DOHH2 (cell line): ENCODE data around the gene TMEM115.

ENCODE experiments used
- H3F3A ChIP-seq: fragments of 200-600 bp; sonication (generic), shearing (Covaris generic); 2 replicates; pipeline ENCODE4 v1.6.0; 2016; ENCODE audit warnings: antibody characterized with exemption, mild to moderate bottlenecking; ENCODE audit not compliant: control insufficient read depth, insufficient read depth
- H3K27ac ChIP-seq: fragments of 200-600 bp; sonication (generic); 2 replicates; pipeline ENCODE4 v1.5.1; 2014; ENCODE audit warnings: low read depth, mild to moderate bottlenecking, low read length, moderate library complexity
- H3K27me3 ChIP-seq: fragments of 200-600 bp; sonication (generic); 2 replicates; pipeline ENCODE4 v1.6.1; 2014; ENCODE audit warnings: mild to moderate bottlenecking, low read length, mixed read lengths; ENCODE audit not compliant: control insufficient read depth
- H3K36me3 ChIP-seq: fragments of 200-600 bp; sonication (generic); 2 replicates; pipeline ENCODE4 v1.6.1; 2014; ENCODE audit warnings: mild to moderate bottlenecking, low read length, moderate library complexity, mixed read lengths; ENCODE audit not compliant: control insufficient read depth
- H3K4me1 ChIP-seq: fragments of 200-600 bp; sonication (generic); 2 replicates; pipeline ENCODE4 v1.6.1; 2014; ENCODE audit warnings: mild to moderate bottlenecking, low read length, mixed read lengths; ENCODE audit not compliant: control insufficient read depth
- H3K4me2 ChIP-seq: fragments of 200-600 bp; sonication (generic); 2 replicates; pipeline ENCODE4 v1.6.0; 2014; ENCODE audit warnings: mild to moderate bottlenecking, low read length, moderate library complexity
- H3K4me3 ChIP-seq: fragments of 200-600 bp; sonication (generic); 2 replicates; pipeline ENCODE4 v1.5.1; 2014; ENCODE audit warnings: mild to moderate bottlenecking, low read length, mixed read lengths
- H3K79me2 ChIP-seq: fragments of 200-600 bp; sonication (generic); 2 replicates; pipeline ENCODE4 v1.6.1; 2014; ENCODE audit warnings: mild to moderate bottlenecking, low read length, mixed read lengths; ENCODE audit not compliant: control insufficient read depth
- H3K9me2 ChIP-seq: fragments of 200-600 bp; sonication (generic); replicated peaks from 2 replicates; pipeline ENCODE4 v1.6.1; 2014; ENCODE audit warnings: mild to moderate bottlenecking, low read length, mixed read lengths; ENCODE audit not compliant: control insufficient read depth
- H3K9me3 ChIP-seq: fragments of 200-600 bp; sonication (generic); 2 replicates; pipeline ENCODE4 v1.6.1; 2014; ENCODE audit warnings: antibody characterized with exemption, low read length, mixed read lengths; ENCODE audit not compliant: control insufficient read depth, insufficient read depth
- H4K20me1 ChIP-seq: fragments of 200-600 bp; sonication (generic); 2 replicates; pipeline ENCODE4 v1.6.0; 2014; ENCODE audit warnings: low read depth, mild to moderate bottlenecking, antibody characterized with exemption, low read length, moderate library complexity; ENCODE audit not compliant: control insufficient read depth, insufficient read depth
- CTCF ChIP-seq: fragments of 200-600 bp; sonication (generic); IDR thresholded peaks from one replicate; pipeline ENCODE4 v1.5.1; 2014; ENCODE audit warnings: antibody characterized with exemption, mild to moderate bottlenecking, low read depth, low read length; ENCODE audit not compliant: poor library complexity, severe bottlenecking
- EZH2phosphoT487 ChIP-seq: fragments of 200-600 bp; sonication (generic); IDR thresholded peaks from 2 replicates; pipeline ENCODE4 v1.6.1; 2017; ENCODE audit warnings: borderline replicate concordance, mild to moderate bottlenecking, antibody characterized with exemption, low read length, moderate library complexity, mixed read lengths

Gene TMEM115

GRCh38 chr3:50333744-50334328, 25.5 kb downstream of the TMEM115 start:
- H3K36me3 ChIP-seq: peaks cover 90% of the 10 kb centered on the region
- peak overlapping the region; percentile 41 for H3K4me2 ChIP-seq
- peaks cover 22% of the 10 kb centered on the region for H3F3A ChIP-seq
- no peak overlapping the region for H3K27ac ChIP-seq
- no peaks in the 10 kb centered on the region for H3K27me3 ChIP-seq
- H3K9me3 ChIP-seq: no peaks in the 10 kb centered on the region
- peaks cover 44% of the 10 kb centered on the region for H3K4me1 ChIP-seq
- H4K20me1 ChIP-seq: 0 out of 2 replicates have a peak, but pooled peaks cover 10% of the 10 kb centered on the region
- H3K9me2 ChIP-seq: no peaks in the 10 kb centered on the region
- H3K4me3 ChIP-seq: no peak overlapping the region
- TF ChIP-seq EZH2phosphoT487 (no peak), CTCF (no peak)
- peaks cover 69% of the 10 kb centered on the region for H3K79me2 ChIP-seq

- H3K36me3 ChIP-seq: peaks cover 78% of the 10 kb centered on the region
- no peak overlapping the region for H3K4me3 ChIP-seq
- TF ChIP-seq CTCF: no peak
- no peak for TF ChIP-seq EZH2phosphoT487
- H3K4me2 ChIP-seq: no peak overlapping the region
- H3K9me3 ChIP-seq: no peaks in the 10 kb centered on the region
- 0 out of 2 replicates have a peak, but pooled peaks cover 8% of the 10 kb centered on the region for H4K20me1 ChIP-seq
- H3K27ac ChIP-seq: no peak overlapping the region
- H3F3A ChIP-seq: peaks cover 21% of the 10 kb centered on the region
- H3K79me2 ChIP-seq: peaks cover 62% of the 10 kb centered on the region
- H3K4me1 ChIP-seq: peaks cover 46% of the 10 kb centered on the region
- no peaks in the 10 kb centered on the region for H3K9me2 ChIP-seq
- H3K27me3 ChIP-seq: no peaks in the 10 kb centered on the region
Measured at GRCh38 chr3:50331364-50331907, 27.9 kb downstream of the TMEM115 start.

- H3K27ac ChIP-seq: no peak overlapping the region
Measured at GRCh38 chr3:50330330-50330729, 29.0 kb downstream of the TMEM115 start.

More at GRCh38 chr3:50330330-50330729, 29.0 kb downstream of the TMEM115 start:
- Histone ChIP-seq H3K79me2 (peaks cover 57% of the 10 kb centered on the region), H3K27me3 (no peaks in the 10 kb centered on the region), H3K9me3 (no peaks in the 10 kb centered on the region), H3K36me3 (peaks cover 78% of the 10 kb centered on the region), H3K4me2 (no peak overlapping the region), H3K4me1 (peaks cover 38% of the 10 kb centered on the region), H4K20me1 (no peaks in the 10 kb centered on the region), H3F3A (peaks cover 21% of the 10 kb centered on the region), H3K9me2 (no peaks in the 10 kb centered on the region), H3K4me3 (no peak overlapping the region)
- TF ChIP-seq EZH2phosphoT487: no peak
- no peak for TF ChIP-seq CTCF
